ENCODE measurements around the gene LAPTM5. TPM values are rescaled to one million over a fixed set of nuclear protein-coding genes. Genes with fewer than 3 reads are reported as not detected.

The LAPTM5 gene
- total and polyA plus RNA-seq, 2 of the 13 experiments (the other 11 are each of a cell fraction or from before 2014, with no cell fraction given) = 0.41 to 0.86 TPM

- peak; percentile 69 for TF ChIP-seq ZNF781 (CRISPR knock-in tag; IDR thresholded peaks at IDR 0.05; ENCODE audit: borderline replicate concordance, not compliant biosample characterization)
- TF ChIP-seq TBP (CRISPR knock-in tag; IDR thresholded peaks at IDR 0.05) = no peak
- TF ChIP-seq ATF1 (CRISPR knock-in tag; IDR thresholded peaks at IDR 0.05) = no peak
- 0 out of 2 replicates have a peak, but pooled peaks have one; percentile 43 for TF ChIP-seq ZNF615 (CRISPR knock-in tag; IDR thresholded peaks at IDR 0.05; ENCODE audit: borderline replicate concordance)
- peak; percentile 56; the same call in 1 of the 2 replicates for TF ChIP-seq STAT5B (CRISPR knock-in tag; IDR thresholded peaks at IDR 0.05)
- peak; percentile 57 for TF ChIP-seq PAXIP1 (CRISPR knock-in tag; conservative IDR thresholded peaks at IDR 0.05)
- no peak for TF ChIP-seq KLF12 (CRISPR knock-in tag; IDR thresholded peaks at IDR 0.05; ENCODE audit: borderline replicate concordance)
- no peak for TF ChIP-seq ZNF674 (CRISPR knock-in tag; IDR thresholded peaks at IDR 0.05; ENCODE audit: low read depth)
- TF ChIP-seq ZNF724P (CRISPR knock-in tag; IDR thresholded peaks at IDR 0.05; ENCODE audit: borderline replicate concordance) = no peak; the same call in 1 of the 2 replicates
- TF ChIP-seq ZNF224 (CRISPR knock-in tag; IDR thresholded peaks at IDR 0.05) = 0 out of 2 replicates have a peak, but pooled peaks have one; percentile 37
- peak; percentile 97; the same call in 1 of the 2 replicates for TF ChIP-seq GLI4 (CRISPR knock-in tag; IDR thresholded peaks at IDR 0.05; ENCODE audit: borderline replicate concordance)
- no peak for TF ChIP-seq ZFAT (CRISPR knock-in tag; conservative IDR thresholded peaks at IDR 0.05)
- TF ChIP-seq MED1 (CRISPR knock-in tag; IDR thresholded peaks at IDR 0.05) = peak; percentile 39
- 0 out of 2 replicates have a peak, but pooled peaks have one; percentile 47 for TF ChIP-seq TFDP2 (CRISPR knock-in tag; IDR thresholded peaks at IDR 0.05)
- TF ChIP-seq SIN3B (IDR thresholded peaks at IDR 0.05; ENCODE audit: low read length) = no peak
- no peak for TF ChIP-seq ZNF30 (CRISPR knock-in tag; IDR thresholded peaks at IDR 0.05)
- TF ChIP-seq SRSF1 (optimal IDR thresholded peaks at IDR 0.05; ENCODE audit: low read depth, low read length) = peak; percentile 76
- TF ChIP-seq ZBTB20 (CRISPR knock-in tag; IDR thresholded peaks at IDR 0.05; ENCODE audit: borderline replicate concordance, low read depth) = no peak; the same call in 1 of the 2 replicates
- TF ChIP-seq, protein P1, sequence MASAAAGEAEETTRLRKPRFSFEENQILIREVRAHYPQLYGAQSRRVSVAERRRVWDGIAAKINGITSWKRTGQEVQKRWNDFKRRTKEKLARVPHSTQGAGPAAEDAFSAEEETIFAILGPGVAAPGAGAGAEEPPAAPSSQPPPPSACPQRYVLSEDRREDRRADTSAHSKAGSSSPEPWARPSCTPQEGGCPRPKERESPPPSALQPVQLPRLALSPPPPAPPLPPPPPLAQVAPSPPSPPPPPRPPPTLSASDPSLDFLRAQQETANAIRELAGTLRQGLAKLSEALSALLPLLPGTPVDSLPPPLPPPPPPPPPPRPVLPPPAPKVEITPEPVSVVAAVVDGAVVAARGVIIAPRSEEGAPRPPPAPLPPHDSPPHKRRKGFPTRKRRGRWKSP (CRISPR knock-in tag; IDR thresholded peaks at IDR 0.05) = peak; percentile 52; the same call in 1 of the 2 replicates
- TF ChIP-seq PAWR (CRISPR knock-in tag; IDR thresholded peaks at IDR 0.05; ENCODE audit: borderline replicate concordance) = no peak
- TF ChIP-seq TBL1XR1 (IDR thresholded peaks at IDR 0.05; ENCODE audit: borderline replicate concordance, low read length, partially characterized antibody) = no peak
- TF ChIP-seq, protein P2, sequence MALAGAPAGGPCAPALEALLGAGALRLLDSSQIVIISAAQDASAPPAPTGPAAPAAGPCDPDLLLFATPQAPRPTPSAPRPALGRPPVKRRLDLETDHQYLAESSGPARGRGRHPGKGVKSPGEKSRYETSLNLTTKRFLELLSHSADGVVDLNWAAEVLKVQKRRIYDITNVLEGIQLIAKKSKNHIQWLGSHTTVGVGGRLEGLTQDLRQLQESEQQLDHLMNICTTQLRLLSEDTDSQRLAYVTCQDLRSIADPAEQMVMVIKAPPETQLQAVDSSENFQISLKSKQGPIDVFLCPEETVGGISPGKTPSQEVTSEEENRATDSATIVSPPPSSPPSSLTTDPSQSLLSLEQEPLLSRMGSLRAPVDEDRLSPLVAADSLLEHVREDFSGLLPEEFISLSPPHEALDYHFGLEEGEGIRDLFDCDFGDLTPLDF (CRISPR knock-in tag; IDR thresholded peaks at IDR 0.05) = 0 out of 2 replicates have a peak, but pooled peaks have one; percentile 27
These were observed 38.8 kb downstream of the LAPTM5 start (continued) for GRCh38 chr1:30718636-30719405.

All from HepG2 (cell line).